Measurements from ENCODE around the gene RPS6KA3. TPM values are rescaled to one million over a fixed set of nuclear protein-coding genes. Genes with fewer than 3 reads are reported as not detected.

RPS6KA3 gene
- total RNA-seq, 1 donor from 2014 or later, result 9.0 TPM

DNA sequence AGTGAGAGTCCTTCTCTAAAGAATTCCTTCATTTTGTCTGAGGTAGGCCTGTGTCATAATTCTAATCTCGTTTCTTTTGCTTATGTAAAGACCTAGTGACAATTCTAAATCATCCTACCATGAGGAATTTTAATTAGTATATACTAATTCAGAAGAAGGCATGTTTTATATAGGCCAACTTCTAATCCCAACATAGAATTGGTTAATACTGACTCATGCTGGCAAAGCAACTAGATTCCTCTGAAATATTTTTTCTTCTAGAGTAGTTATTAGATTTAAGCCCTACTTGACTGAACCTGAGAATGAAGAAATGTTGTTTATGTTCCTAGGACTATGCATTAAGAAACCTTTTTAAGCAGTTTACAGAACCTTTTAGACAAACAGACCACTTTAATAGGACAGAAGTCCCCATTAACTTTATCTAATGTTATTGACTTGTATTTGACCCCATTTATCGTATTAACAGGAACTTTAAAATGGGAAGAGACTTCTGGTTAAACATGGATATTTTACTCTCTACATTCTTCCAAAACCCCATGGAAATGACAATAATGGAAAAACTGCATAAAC, 69.0 kb downstream of the RPS6KA3 start:
- TF ChIP-seq, protein P1, sequence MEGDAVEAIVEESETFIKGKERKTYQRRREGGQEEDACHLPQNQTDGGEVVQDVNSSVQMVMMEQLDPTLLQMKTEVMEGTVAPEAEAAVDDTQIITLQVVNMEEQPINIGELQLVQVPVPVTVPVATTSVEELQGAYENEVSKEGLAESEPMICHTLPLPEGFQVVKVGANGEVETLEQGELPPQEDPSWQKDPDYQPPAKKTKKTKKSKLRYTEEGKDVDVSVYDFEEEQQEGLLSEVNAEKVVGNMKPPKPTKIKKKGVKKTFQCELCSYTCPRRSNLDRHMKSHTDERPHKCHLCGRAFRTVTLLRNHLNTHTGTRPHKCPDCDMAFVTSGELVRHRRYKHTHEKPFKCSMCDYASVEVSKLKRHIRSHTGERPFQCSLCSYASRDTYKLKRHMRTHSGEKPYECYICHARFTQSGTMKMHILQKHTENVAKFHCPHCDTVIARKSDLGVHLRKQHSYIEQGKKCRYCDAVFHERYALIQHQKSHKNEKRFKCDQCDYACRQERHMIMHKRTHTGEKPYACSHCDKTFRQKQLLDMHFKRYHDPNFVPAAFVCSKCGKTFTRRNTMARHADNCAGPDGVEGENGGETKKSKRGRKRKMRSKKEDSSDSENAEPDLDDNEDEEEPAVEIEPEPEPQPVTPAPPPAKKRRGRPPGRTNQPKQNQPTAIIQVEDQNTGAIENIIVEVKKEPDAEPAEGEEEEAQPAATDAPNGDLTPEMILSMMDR (IDR thresholded peaks at IDR 0.05; ENCODE audit: partially characterized antibody, unreplicated experiment), result no peak
- no peak for DNase-seq
- H3K27me3 Mint-ChIP-seq (ENCODE audit: unreplicated experiment), result no peaks in the 10 kb centered on the region
- no peaks in the 10 kb centered on the region for H3K36me3 Mint-ChIP-seq (ENCODE audit: unreplicated experiment)
- peaks cover 2% of the 10 kb centered on the region for H3K9me3 Mint-ChIP-seq (ENCODE audit: unreplicated experiment)
- no peaks in the 10 kb centered on the region for H3K4me1 Mint-ChIP-seq (ENCODE audit: low read depth, unreplicated experiment)
- no peak overlapping the region for H3K4me3 Mint-ChIP-seq (ENCODE audit: unreplicated experiment)
- no peak overlapping the region for H3K27ac Mint-ChIP-seq (ENCODE audit: unreplicated experiment)

DNA sequence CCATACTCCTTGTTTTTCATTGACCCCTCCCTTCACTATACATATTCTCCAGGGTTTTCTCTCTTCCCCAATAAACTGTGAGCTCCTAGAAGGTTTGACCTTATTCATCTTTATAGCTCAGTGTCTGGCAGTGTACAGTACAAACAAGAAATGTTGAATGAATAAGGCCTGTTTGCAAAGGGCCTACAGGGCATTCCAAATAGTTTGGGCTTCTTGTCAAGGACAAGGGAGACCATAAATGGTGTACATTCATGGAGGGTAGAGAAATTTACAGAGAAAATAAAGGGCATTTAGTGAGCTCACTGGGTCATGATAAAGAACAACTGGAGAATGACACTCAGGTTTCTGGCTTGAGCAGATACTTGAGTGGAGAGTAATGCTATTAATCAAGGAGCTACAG, 77.5 kb downstream of the RPS6KA3 start:
- Mint-ChIP-seq H3K9me3 (ENCODE audit: unreplicated experiment) (no peaks in the 10 kb centered on the region), H3K27me3 (ENCODE audit: unreplicated experiment) (peaks cover 2% of the 10 kb centered on the region), H3K4me1 (ENCODE audit: low read depth, unreplicated experiment) (no peaks in the 10 kb centered on the region), H3K27ac (ENCODE audit: unreplicated experiment) (no peak overlapping the region), H3K36me3 (ENCODE audit: unreplicated experiment) (no peaks in the 10 kb centered on the region), H3K4me3 (ENCODE audit: unreplicated experiment) (no peak overlapping the region)
- DNase-seq, result no peak
- TF ChIP-seq, protein P1 (IDR thresholded peaks at IDR 0.05; ENCODE audit: partially characterized antibody, unreplicated experiment), result no peak

DNA sequence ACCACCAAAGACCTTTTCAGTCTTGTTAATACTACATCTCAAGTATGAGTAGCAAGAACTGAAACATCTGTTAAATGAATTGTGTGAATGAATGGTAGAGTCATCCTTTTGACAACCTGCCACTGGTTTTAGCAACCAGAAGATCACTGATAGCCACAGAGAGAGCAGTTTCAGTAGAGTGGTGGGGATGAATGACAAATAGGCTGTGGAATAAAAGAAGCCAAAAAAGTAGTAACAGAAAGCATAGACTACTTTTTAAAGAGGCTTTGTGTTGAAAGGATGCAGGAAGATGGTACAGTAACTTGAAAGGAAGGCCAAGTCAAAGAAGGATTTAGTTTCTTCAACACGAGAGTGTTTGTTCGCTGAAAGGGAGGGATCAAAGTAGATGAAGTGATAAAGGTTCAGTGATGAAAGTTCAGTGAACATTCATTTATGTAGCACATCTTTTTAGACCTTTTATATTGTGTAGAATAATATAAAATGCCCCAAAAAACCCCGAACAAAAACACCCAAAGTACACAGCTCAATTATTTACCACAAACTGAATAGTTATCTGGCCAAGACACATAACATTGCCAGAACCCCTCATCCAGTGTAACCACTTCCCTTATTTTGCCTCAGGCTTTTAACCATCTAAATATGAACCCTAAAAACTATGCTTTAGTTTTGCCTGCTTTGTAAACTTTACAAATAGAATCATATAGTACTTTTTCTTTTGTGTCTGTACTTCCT, 84.9 kb downstream of the RPS6KA3 start:
- Mint-ChIP-seq H3K4me1 (ENCODE audit: low read depth, unreplicated experiment) (no peaks in the 10 kb centered on the region), H3K4me3 (ENCODE audit: unreplicated experiment) (no peak overlapping the region), H3K36me3 (ENCODE audit: unreplicated experiment) (no peaks in the 10 kb centered on the region), H3K9me3 (ENCODE audit: unreplicated experiment) (no peaks in the 10 kb centered on the region), H3K27ac (ENCODE audit: unreplicated experiment) (no peak overlapping the region), H3K27me3 (ENCODE audit: unreplicated experiment) (peaks cover 2% of the 10 kb centered on the region)
- TF ChIP-seq, protein P1 (IDR thresholded peaks at IDR 0.05; ENCODE audit: partially characterized antibody, unreplicated experiment), result no peak
- no peak for DNase-seq

GRCh38 chrX:20177093-20177492, 89.6 kb downstream of the RPS6KA3 start:
- TF ChIP-seq, protein P1 (IDR thresholded peaks at IDR 0.05; ENCODE audit: partially characterized antibody, unreplicated experiment), result no peak
- H3K4me1 Mint-ChIP-seq (ENCODE audit: low read depth, unreplicated experiment), result no peaks in the 10 kb centered on the region
- H3K36me3 Mint-ChIP-seq (ENCODE audit: unreplicated experiment), result no peaks in the 10 kb centered on the region
- no peak overlapping the region for H3K4me3 Mint-ChIP-seq (ENCODE audit: unreplicated experiment)
- peaks cover 2% of the 10 kb centered on the region for H3K27me3 Mint-ChIP-seq (ENCODE audit: unreplicated experiment)
- H3K27ac Mint-ChIP-seq (ENCODE audit: unreplicated experiment), result no peak overlapping the region
- no peaks in the 10 kb centered on the region for H3K9me3 Mint-ChIP-seq (ENCODE audit: unreplicated experiment)
- DNase-seq, result no peak

GRCh38 chrX:20173856-20174255, 92.9 kb downstream of the RPS6KA3 start:
- no peaks in the 10 kb centered on the region for H3K4me1 Mint-ChIP-seq (ENCODE audit: low read depth, unreplicated experiment)
- no peaks in the 10 kb centered on the region for H3K9me3 Mint-ChIP-seq (ENCODE audit: unreplicated experiment)
- TF ChIP-seq, protein P1 (IDR thresholded peaks at IDR 0.05; ENCODE audit: partially characterized antibody, unreplicated experiment), result no peak
- H3K4me3 Mint-ChIP-seq (ENCODE audit: unreplicated experiment), result no peak overlapping the region
- DNase-seq, result no peak
- H3K36me3 Mint-ChIP-seq (ENCODE audit: unreplicated experiment), result no peaks in the 10 kb centered on the region
- no peak overlapping the region for H3K27ac Mint-ChIP-seq (ENCODE audit: unreplicated experiment)
- H3K27me3 Mint-ChIP-seq (ENCODE audit: unreplicated experiment), result peaks cover 2% of the 10 kb centered on the region

Measured in glutamatergic neuron (in vitro differentiated cells).